Pancreas (tissue), 10 donors: ENCODE data around the gene VWC2L. TPM values are rescaled to one million over a fixed set of nuclear protein-coding genes. Genes with fewer than 3 reads are reported as not detected.

Experiments used
- ATAC-seq, 4 donors: fragments of 200-7000 bp; cut with Tn5 transposase; one replicate each; pipeline versions ENCODE4 v1.8.0 to v1.9.1; 2020; ENCODE audit warnings: mild to moderate bottlenecking in 4 of 4, moderate library complexity in 4 of 4
- DNase-seq, 6 donors: peaks; one replicate each; pipeline ENCODE4 v3.0.0-alpha.2; 2020
- FAIRE-seq: peaks from 2 replicates; lab custom pipeline; 2012; peaks lifted over from hg19 to GRCh38; lab: Jason Lieb, UNC
- H3K27ac ChIP-seq, 4 donors: fragments of 200-600 bp; sonication (generic); 1 replicate in 3 of 4; 2 replicates in 1 of 4; pipeline versions ENCODE4 v1.5.0 to v1.8.0; 2020
- H3K27me3 ChIP-seq, 4 donors: fragments of 200-600 bp; one replicate each; pipeline ENCODE4 v1.8.0; 2021
- H3K36me3 ChIP-seq, 3 donors: fragments of 200-600 bp; sonication (generic) in 1 of 3; one replicate each; pipeline versions ENCODE4 v1.5.0 to v1.8.0; 2020 to 2021
- H3K4me1 ChIP-seq, 3 donors: fragments of 200-600 bp; one replicate each; pipeline ENCODE4 v1.8.0; 2021
- H3K4me3 ChIP-seq, 4 donors: fragments of 200-600 bp; sonication (generic) in 2 of 4; one replicate each; pipeline versions ENCODE4 v1.5.0 to v1.8.0; 2020 to 2021
- H3K9me3 ChIP-seq, 4 donors: fragments of 200-600 bp; one replicate each; pipeline ENCODE4 v1.8.0; 2021
- CTCF ChIP-seq, 4 donors: fragments of 200-600 bp; sonication (generic) in 3 of 4; IDR thresholded peaks; one replicate each; pipeline versions ENCODE4 v1.5.0 to v1.8.0; 2021; ENCODE audit warnings: antibody characterized with exemption in 4 of 4
- WGBS, 2 donors: extraction: QIAGEN DNeasy Blood & Tissue Kit; methylation state at CpG; one replicate each; pipeline ENCODE4 v1.1.7; 2013; 5-methylcytosine and 5-hydroxymethylcytosine counted together
- intact Hi-C, 3 donors: fragments of 100-400 bp; cut with DNase I; formaldehyde crosslinking; loops; one replicate each; pipeline versions ENCODE4 v1.11.1 to v1.14.2; 2022
- polyA plus RNA-seq, 2 donors: library from polyadenylated mRNA; stranded (reverse); fragments of 200-250 nt; gene quantifications; one replicate each; pipeline ENCODE4 v1.2.3, GENCODE V29; 2013
- total RNA-seq, 6 donors: library from RNA; stranded (reverse); fragmentation: NEBNext Ultra II Directional in 4 of 6; extraction: Animal tissue kit (Norgen Biotek cat#: 25700) in 4 of 6; gene quantifications; one replicate each; pipeline versions ENCODE4 v1.2.1 to v1.2.4, GENCODE V29; 2021 to 2023
- donor health status: healthy with polysubstance abuse.
- donor health status: DM: no; HTN: no; CAD: no; lungs with moderate emphysema.
- donor health status: DM: no; HTN: no; CAD: no.
- donor health status: control.
- donor health status: control.
- donor health status: Bipolar disorder and iron deficiency.
- donor health status: DM: yes; HTN: yes; CAD: no.
- donor health status: DM: no; HTN: no; CAD: no.
- donor health status: DM: no; HTN: no; CAD: no.
- donor health status: DM: yes; HTN: yes; CAD: no.

Gene VWC2L
- total and polyA plus RNA-seq, 8 donors: 0.08 to 0.12 (median 0.09) TPM; not detected in 4

GRCh38 chr2:214611015-214611414, 200.2 kb downstream of the VWC2L start:
- H3K4me3 ChIP-seq: no peak overlapping the region

GRCh38 chr2:214624166-214624760, 213.4 kb downstream of the VWC2L start:
- H3K27me3 ChIP-seq: no peaks in the 10 kb centered on the region
- ATAC-seq (no peak), FAIRE-seq (no peak), DNase-seq (no peak)
- H3K27ac ChIP-seq: no peak overlapping the region
- H3K4me1 ChIP-seq: no peaks in the 10 kb centered on the region
- H3K9me3 ChIP-seq: no peaks in the 10 kb centered on the region
- no peak overlapping the region for H3K4me3 ChIP-seq
- no peak for TF ChIP-seq CTCF (IDR thresholded peaks at IDR 0.05)
- intact Hi-C loops: no loop called here
- 70 to 77% methylated on average over 3 of the region's 3 CpGs for WGBS, 2 donors
- H3K36me3 ChIP-seq: no peaks in the 10 kb centered on the region

More at GRCh38 chr2:214611015-214611414, 200.2 kb downstream of the VWC2L start:
- Histone ChIP-seq H3K36me3 (no peaks in the 10 kb centered on the region), H3K27me3 (no peaks in the 10 kb centered on the region), H3K27ac (no peak overlapping the region), H3K4me1 (no peaks in the 10 kb centered on the region), H3K9me3 (no peaks in the 10 kb centered on the region)
- no peak for DNase-seq
- intact Hi-C loops: no loop called here
- no peak for ATAC-seq
- FAIRE-seq: no peak
- no peak for TF ChIP-seq CTCF (IDR thresholded peaks at IDR 0.05)
- 27 to 47% methylated on average over 1 of the region's 1 CpG for WGBS, 2 donors

- no peak overlapping the region for H3K27ac ChIP-seq
- WGBS, 2 donors: 69 to 74% methylated on average over 2 of the region's 2 CpGs
- ATAC-seq (no peak), FAIRE-seq (no peak), DNase-seq (no peak)
- intact Hi-C loops: no loop called here
- H3K36me3 ChIP-seq: no peaks in the 10 kb centered on the region
- H3K4me1 ChIP-seq: no peaks in the 10 kb centered on the region
- H3K9me3 ChIP-seq: no peaks in the 10 kb centered on the region
- no peak overlapping the region for H3K4me3 ChIP-seq
- no peak for TF ChIP-seq CTCF (IDR thresholded peaks at IDR 0.05)
- no peaks in the 10 kb centered on the region for H3K27me3 ChIP-seq
These were observed 217.2 kb downstream of the VWC2L start for GRCh38 chr2:214628091-214628490.
